Stimulated activated CD4-positive, alpha-beta T cell treated with anti-CD3 and anti-CD28 coated beads, Interleukin-15, amount 100 ng/mL, for 48 hours (primary cell): ENCODE measurements around the gene HINFP.
"Not testable (repeated sequence)": the region's sequence is repeated elsewhere in the genome, so short reads cannot be mapped to it uniquely, and the experiment has no call there.

Source experiments
- DNase-seq, 2 donors: peaks; one replicate each; pipeline ENCODE4 v3.0.0-alpha.2; 2020; ENCODE audit warnings: low read depth in 2 of 2

HINFP gene

GRCh38 chr11:119117004-119117706 lies 4.2 kb upstream of the HINFP start:
- DNase-seq: no peak

DNA sequence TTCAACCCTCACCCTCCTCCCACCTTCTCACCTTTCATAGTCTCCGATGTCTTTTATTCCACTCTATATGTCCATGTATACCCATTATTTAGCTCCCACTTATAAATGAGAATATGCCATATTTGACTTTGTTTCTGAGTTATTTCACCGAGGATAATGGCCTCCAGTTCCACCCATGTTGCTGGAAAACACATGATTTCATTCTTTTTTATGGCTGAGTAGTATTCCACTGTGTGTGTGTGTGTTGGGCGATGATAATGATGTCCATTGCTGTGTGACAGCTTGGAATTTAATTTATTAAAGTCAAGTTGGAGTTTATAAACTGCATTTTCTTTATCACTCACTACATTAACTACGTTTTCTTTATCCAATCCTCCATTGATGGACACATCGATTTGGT lies 3.2 kb upstream of the HINFP start:
- no peak for DNase-seq

GRCh38 chr11:119118946-119119345 lies 2.4 kb upstream of the HINFP start:
- DNase-seq: no peak

- DNase-seq: no peak
These were observed 757 bp upstream of the HINFP start for GRCh38 chr11:119120639-119121007.

DNA sequence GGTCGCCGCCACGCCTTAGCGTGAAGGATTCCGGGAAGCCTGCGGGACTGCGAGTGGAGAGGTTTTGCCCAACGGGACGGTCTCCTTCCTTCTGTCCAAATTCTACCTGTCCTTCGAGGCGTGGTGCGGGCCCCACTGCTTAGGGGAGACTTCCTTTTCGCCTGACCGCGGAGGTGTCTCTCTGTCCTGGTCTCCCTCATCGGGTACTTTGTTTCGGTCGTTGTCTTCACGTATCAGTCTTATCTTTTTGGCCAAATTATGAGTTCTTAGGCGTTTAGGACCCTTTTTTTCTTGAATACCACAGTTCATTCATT lies 388 bp downstream of the HINFP start:
- DNase-seq: no peak

GRCh38 chr11:119125821-119126220 lies 4.4 kb downstream of the HINFP start:
- no peak for DNase-seq

DNA sequence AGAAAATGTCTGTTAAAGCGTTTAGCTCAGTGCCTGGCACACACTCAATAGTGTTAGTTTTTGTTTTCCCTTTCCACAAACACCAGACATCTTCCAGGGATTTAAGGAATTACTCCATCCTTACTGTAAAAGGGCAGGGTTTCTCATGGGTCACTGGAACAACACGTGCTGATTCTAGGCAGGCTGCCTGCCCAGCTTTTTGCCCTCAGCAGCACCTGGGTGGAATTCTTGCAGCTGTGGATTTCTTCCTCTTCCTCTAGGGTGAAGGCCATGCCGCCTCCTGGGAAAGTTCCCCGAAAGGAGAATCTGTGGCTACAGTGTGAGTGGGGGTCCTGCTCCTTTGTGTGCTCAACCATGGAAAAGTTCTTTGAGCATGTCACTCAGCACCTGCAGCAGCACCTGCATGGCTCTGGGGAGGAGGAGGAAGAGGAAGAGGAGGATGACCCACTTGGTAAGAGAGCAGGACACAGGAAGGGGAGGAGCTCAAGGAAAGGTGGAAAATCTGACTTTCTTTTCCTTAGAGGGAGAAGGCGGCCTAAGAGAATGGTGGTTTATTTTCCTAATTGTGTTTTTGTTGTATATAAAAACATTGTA lies 5.4 kb downstream of the HINFP start:
- DNase-seq: no peak

DNA sequence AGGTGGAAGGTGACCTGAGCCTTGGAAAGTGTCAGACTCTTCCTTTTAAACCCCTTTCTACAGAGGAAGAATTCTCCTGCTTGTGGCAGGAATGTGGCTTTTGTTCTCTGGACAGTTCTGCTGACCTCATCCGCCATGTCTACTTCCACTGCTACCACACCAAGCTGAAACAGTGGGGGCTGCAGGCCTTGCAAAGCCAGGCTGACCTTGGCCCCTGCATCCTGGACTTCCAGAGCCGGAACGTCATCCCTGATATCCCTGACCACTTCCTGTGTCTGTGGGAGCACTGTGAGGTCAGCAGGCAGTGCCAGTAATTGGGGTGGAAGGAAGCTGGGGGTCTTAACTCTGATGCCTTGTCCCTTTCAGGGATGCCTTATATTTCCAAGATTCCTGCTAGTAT lies 9.3 kb downstream of the HINFP start:
- no peak for DNase-seq

- DNase-seq: no peak
These were observed 13.1 kb downstream of the HINFP start for GRCh38 chr11:119134389-119134978.

- not testable (repeated sequence) for DNase-seq
These were observed 17.9 kb downstream of the HINFP start for GRCh38 chr11:119139276-119139675.

DNA sequence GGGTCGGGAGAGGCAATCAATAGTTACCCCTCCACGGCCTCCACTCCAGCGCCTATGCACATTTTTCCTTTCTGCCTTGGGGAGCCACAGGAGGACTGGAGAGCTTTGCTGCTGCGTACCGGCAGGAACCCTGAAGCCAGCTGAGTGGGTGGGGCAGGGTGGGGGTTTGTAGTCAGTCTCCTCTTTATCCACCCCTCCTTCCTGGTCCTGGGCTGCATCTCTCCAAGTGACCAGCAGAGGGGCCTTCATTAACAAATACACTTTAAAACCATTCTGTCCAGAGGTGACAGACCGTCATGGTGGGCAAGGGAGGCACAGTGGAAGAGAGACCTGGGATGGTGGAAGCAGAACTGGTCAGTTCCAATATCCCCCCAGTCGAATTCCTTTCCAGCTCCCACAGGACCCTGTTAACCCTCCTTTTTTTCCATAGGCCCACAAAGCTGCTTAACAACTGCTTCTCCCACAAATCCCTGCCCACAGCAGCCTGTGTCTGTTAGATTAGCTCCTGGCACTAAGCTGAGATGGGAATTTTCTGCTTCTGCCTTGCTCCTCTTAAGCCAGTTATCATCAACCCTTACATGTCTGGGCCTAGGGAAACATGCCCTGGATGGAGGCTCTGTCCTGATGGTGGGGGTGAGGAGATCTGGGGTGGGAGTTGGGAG lies 23.6 kb downstream of the HINFP start:
- peak in 1 of 2 donors; percentile 9 for DNase-seq

GRCh38 chr11:119145551-119145950 lies 24.2 kb downstream of the HINFP start:
- no peak for DNase-seq

GRCh38 chr11:119147604-119148333 lies 26.4 kb downstream of the HINFP start:
- no peak for DNase-seq

DNA sequence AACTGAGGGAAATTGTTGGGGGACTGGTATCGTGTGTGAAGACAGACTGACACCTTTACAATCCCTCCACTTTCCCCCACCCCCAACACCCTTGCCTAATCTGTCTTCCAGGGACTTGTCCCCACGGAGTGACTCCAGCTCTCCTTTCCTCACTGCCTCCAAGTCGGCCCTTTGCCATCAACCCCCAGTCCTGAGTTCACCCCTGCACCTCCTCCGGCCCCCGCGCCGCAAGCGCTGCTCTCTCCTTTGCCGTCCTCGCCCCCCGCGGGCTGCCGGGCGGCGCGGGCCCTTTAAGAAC lies 27.3 kb downstream of the HINFP start:
- no peak for DNase-seq

DNA sequence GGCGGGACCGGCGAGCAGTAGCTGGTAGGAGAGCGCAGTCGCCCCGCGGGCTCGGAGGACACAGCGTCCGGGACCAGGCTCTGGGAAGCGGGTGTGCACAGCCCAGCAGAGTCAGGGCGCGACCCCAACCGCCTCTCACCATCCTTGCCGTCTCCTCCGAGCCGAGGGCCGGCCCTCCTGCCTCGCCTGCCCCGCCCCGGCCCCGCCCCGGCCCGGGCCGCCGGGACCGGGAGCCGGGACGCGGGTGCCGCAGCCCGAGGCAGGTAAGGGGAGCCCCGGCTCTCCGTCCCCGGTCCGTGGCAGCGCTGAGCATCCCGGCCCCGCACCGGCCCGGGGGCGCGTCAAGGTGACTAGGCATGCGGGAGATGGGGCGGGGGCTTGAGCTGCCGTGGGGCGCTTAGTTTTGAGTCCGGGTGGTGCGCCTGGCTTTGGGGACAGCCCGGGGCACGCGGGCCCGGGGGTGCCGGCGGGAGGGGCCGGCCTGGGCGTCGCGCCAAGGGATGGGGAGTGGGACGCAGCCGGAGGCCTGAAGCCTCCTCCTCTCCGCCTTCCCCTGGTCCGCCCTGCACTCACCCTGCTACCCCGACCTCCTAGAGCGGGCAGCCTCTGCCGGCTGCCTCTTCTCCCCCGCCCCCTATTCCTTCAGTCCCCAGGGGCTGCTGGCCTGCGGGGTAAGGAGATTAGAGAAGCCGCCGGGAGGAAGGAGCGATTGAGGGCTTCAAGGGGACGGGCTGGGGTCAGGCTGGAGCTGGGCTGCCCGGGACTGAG lies 27.8 kb downstream of the HINFP start, which contains the start of gene ABCG4:
ABCG4 (plus strand) TSS at position 35 of the 768 bp plus-strand sequence. CDS start 914 bp downstream, outside the sequence.
- peak in 1 of 2 donors; percentile 11 for DNase-seq

DNA sequence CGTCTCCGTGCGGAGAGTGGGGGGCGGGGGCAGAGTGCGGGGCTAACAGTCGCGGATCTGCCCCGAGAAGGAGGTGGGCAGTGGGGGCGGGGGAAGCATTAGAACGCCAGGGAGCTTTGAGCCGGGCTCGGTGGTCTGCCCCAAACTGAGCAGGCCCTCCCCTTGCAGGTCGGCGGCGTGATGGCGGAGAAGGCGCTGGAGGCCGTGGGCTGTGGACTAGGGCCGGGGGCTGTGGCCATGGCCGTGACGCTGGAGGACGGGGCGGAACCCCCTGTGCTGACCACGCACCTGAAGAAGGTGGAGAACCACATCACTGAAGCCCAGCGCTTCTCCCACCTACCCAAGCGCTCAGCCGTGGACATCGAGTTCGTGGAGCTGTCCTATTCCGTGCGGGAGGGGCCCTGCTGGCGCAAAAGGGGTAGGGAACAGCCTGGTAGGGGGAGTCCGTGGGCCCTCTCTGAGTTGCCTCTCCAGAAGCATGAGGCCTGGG lies 28.5 kb downstream of the HINFP start:
- DNase-seq: no peak

GRCh38 chr11:119152043-119152442 lies 30.7 kb downstream of the HINFP start:
- DNase-seq: no peak

DNA sequence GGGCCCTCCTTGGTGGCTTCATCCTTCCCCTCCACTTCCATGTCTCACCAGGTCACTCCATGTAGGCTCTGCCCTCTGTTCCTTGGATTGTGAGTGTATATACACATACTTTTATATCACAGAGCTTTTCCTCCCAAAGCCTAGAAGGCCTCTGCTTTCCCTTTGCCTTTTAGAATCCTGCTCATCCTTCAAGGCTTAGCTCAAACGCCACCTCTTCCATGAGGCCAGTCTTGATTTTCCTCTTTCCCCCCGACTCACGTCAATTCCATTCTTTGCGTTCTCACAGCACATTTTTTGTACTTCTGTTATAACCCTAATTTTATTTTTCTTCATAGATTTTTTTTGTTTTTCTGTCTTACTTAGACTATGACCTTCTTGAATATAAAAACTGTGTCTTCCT lies 31.2 kb downstream of the HINFP start:
- DNase-seq: no peak

DNA sequence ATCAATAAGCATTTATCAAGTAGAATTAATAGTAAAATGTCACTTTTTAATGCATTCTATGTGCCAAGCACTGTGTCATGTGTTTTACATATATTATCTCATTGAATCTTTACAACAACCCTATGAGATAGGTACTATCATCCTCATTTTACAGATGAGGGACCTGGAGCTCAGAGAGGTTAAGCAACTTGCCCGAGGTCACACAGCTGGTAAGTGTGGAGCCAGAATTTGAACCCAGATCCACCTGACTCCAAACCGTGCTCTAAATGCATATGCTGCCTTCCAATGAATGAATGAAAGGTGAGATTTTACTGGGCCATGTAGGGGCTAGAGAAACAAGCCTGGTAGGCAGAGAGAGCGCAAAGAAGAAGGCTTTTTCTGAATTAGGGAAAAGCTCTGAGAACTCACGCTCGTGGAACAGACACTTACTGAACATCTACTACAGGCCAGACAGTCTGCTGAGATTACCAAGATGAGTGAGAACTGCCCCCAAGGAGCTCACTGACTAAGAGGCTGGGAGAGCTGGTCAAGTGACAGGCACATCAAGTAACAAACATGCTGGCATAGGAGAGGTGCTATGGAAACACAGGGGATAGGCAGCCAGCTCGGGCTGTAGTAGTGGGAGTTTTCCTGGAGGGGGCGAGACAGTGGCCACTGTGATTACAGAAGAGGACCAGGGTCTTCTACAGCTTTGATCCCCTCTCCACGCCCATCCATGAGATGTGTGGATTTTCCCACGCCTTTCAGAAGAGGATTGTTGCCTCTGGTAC lies 31.9 kb downstream of the HINFP start:
- DNase-seq: no peak

DNA sequence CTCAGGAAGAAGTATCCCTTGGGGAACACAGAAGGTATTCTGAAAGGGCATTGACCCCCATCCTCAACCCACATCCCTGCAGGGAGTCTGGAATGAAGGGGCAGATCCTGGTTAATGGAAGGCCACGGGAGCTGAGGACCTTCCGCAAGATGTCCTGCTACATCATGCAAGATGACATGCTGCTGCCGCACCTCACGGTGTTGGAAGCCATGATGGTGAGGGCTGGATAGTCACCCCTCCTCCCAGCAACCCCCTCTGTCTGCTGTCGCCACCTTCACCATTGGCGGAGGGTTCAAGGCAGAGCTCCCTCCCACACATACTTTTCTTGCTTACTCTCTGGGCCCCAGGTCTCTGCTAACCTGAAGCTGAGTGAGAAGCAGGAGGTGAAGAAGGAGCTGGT lies 32.8 kb downstream of the HINFP start:
- no peak for DNase-seq
